Measurements from ENCODE around the gene POU2F3. TPM values are rescaled to one million over a fixed set of nuclear protein-coding genes. Genes with fewer than 3 reads are reported as not detected.

POU2F3 gene
- total and polyA plus RNA-seq, 2 of the 13 experiments (the other 11 are each of a cell fraction or from before 2014, with no cell fraction given) = not detected

GRCh38 chr11:120261931-120262330, 22.0 kb downstream of the POU2F3 start:
- no peak for ATAC-seq
- no peaks in the 10 kb centered on the region for H3K4me1 ChIP-seq (ENCODE audit: insufficient read depth, low read length)
- WGBS (ENCODE audit: low lambda C conversion rate) = 41% methylated on average over 2 of the region's 3 CpGs
- no peaks in the 10 kb centered on the region for H3K36me3 ChIP-seq (replicated peaks in 1 of 2; ENCODE audit: control insufficient read depth in 1 of 2, insufficient read depth in 2 of 2, low read length in 2 of 2)
- DNase-seq (ENCODE audit: low spot score) = no peak
- no peak overlapping the region for H3K27ac ChIP-seq (ENCODE audit: extremely low read length, insufficient read depth, low read length)
- no peak overlapping the region for H3K4me2 ChIP-seq (ENCODE audit: low read depth, low read length)
- intact Hi-C loops (cut with micrococcal nuclease; ENCODE audit: unreplicated experiment) (no loop called here), in situ Hi-C loops (cut with HindIII; ENCODE audit: extremely low pct_ligation_motif_present, low pct_unique_long_range_greater_than_20kb) (no loop called here)
- no peaks in the 10 kb centered on the region for H4K20me1 ChIP-seq (ENCODE audit: insufficient read depth, low read length)
- BruUV-seq (replicated peaks) = no TSS peak
- TF ChIP-seq ZNF512B (CRISPR knock-in tag; IDR thresholded peaks at IDR 0.05; ENCODE audit: borderline replicate concordance) (no peak), MAF1 (CRISPR knock-in tag; IDR thresholded peaks at IDR 0.05; ENCODE audit: borderline replicate concordance) (no peak), ZNF589 (CRISPR knock-in tag; conservative IDR thresholded peaks at IDR 0.05) (no peak), ZNF296 (CRISPR knock-in tag; conservative IDR thresholded peaks at IDR 0.05) (no peak), TIGD3 (CRISPR knock-in tag; IDR thresholded peaks at IDR 0.05; ENCODE audit: borderline replicate concordance) (no peak), NR2C2 (CRISPR knock-in tag; IDR thresholded peaks at IDR 0.05; ENCODE audit: borderline replicate concordance) (no peak), ZNF562 (CRISPR knock-in tag; IDR thresholded peaks at IDR 0.05; ENCODE audit: borderline replicate concordance) (no peak), RBAK (CRISPR knock-in tag; IDR thresholded peaks at IDR 0.05) (no peak), ZNF556 (CRISPR knock-in tag; IDR thresholded peaks at IDR 0.05; ENCODE audit: borderline replicate concordance) (no peak), ZNF572 (CRISPR knock-in tag; IDR thresholded peaks at IDR 0.05) (no peak), PCBP2 (optimal IDR thresholded peaks at IDR 0.05; ENCODE audit: low read depth, low read length, poor library complexity, severe bottlenecking) (no peak), BRCA1 (CRISPR knock-in tag; IDR thresholded peaks at IDR 0.05) (no peak), ZNF138 (CRISPR knock-in tag; IDR thresholded peaks at IDR 0.05; ENCODE audit: low read depth) (no peak)
- no peak for FAIRE-seq
- H3K79me2 ChIP-seq (ENCODE audit: insufficient read depth, low read length) = no peaks in the 10 kb centered on the region
- ChIA-PET CTCF (ENCODE audit: low intra/inter-chr PET ratio, low total read pairs) (no interaction called here), POLR2A (no interaction called here)
- H3K9me3 ChIP-seq (ENCODE audit: low read length) = no peaks in the 10 kb centered on the region
- no peak overlapping the region for H2AFZ ChIP-seq (ENCODE audit: low read length)
- H3K27me3 ChIP-seq (ENCODE audit: control insufficient read depth in 1 of 2, insufficient read depth in 2 of 2, low read length in 2 of 2) = peaks cover 4 to 62% of the 10 kb centered on the region in 2 experiments; a peak in 3 of 5 replicates
- H3K4me3 ChIP-seq (replicated peaks in 1 of 3; ENCODE audit: insufficient read depth in 1 of 3, low read depth in 2 of 3, low read length in 3 of 3) = no peak overlapping the region
- H3K9ac ChIP-seq (ENCODE audit: insufficient read depth, low read depth, low read length) = no peak overlapping the region
